Body of pancreas (tissue), 4 donors: ENCODE results near the gene SPDYE2. TPM values are rescaled to one million over a fixed set of nuclear protein-coding genes. Genes with fewer than 3 reads are reported as not detected.
A peak's percentile ranks its signal among the peaks of the same experiment; 100 is the strongest.
"Not testable (repeated sequence)": the region's sequence is repeated elsewhere in the genome, so short reads cannot be mapped to it uniquely, and the experiment has no call there.

Experiments used
- ATAC-seq: fragments of 150-250 bp; one replicate; pipeline ENCODE4 v1.9.1; 2016
- DNase-seq, 4 donors: peaks; one replicate each; pipeline ENCODE4 v3.0.0-alpha.2; 2019
- H3K27ac ChIP-seq, 4 donors: fragments of 200-600 bp; sonication (generic); 1 replicate in 3 of 4; 2 replicates in 1 of 4; pipeline versions ENCODE4 v1.5.1 to v1.6.1; 2016 to 2019; ENCODE audit warnings: mild to moderate bottlenecking in 1 of 4, mixed read lengths in 1 of 4, moderate library complexity in 1 of 4
- H3K27me3 ChIP-seq, 2 donors: fragments of 200-600 bp; sonication (generic); one replicate each; pipeline ENCODE4 v1.6.0; 2016; ENCODE audit warnings: mild to moderate bottlenecking in 1 of 2
- H3K36me3 ChIP-seq, 2 donors: fragments of 200-600 bp; sonication (generic); replicated peaks in 1 of 2; 2 replicates each; pipeline ENCODE4 v1.5.1; 2016; ENCODE audit warnings: low read depth in 2 of 2; ENCODE audit not compliant: insufficient read depth in 1 of 2
- H3K4me1 ChIP-seq: fragments of 200-600 bp; sonication (generic); one replicate; pipeline ENCODE4 v1.6.0; 2016
- H3K4me3 ChIP-seq, 2 donors: fragments of 200-600 bp; sonication (generic); 1 replicate in 1 of 2; 2 replicates in 1 of 2; pipeline ENCODE4 v1.5.1; 2016 to 2019
- H3K9me3 ChIP-seq, 3 donors: fragments of 200-600 bp; sonication (generic); 1 replicate in 2 of 3; 2 replicates in 1 of 3; pipeline ENCODE4 v1.5.1; 2016
- WGBS, 2 donors: methylation state at CpG; one replicate each; pipeline ENCODE4 v1.1.5; 2017; 5-methylcytosine and 5-hydroxymethylcytosine counted together
- intact Hi-C: fragments of 100-400 bp; cut with DNase I; formaldehyde crosslinking; loops from one replicate; pipeline ENCODE4 v1.15.1; 2023
- total RNA-seq, 2 donors: library from RNA; depleted of rRNA; stranded (reverse); fragments of >200 nt; gene quantifications; one replicate each; pipeline ENCODE4 v1.1.0, GENCODE V29; 2016

SPDYE2 gene, protein sequence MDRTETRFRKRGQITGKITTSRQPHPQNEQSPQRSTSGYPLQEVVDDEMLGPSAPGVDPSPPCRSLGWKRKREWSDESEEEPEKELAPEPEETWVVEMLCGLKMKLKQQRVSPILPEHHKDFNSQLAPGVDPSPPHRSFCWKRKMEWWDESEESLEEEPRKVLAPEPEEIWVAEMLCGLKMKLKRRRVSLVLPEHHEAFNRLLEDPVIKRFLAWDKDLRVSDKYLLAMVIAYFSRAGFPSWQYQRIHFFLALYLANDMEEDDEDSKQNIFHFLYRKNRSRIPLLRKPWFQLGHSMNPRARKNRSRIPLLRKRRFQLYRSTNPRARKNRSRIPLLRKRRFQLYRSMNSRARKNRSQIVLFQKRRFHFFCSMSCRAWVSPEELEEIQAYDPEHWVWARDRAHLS
- not detected for total RNA-seq

- no CpG with 5 or more reads among the region's 6 CpGs for WGBS, 2 donors
- H3K9me3 ChIP-seq, H3K4me3 ChIP-seq, ATAC-seq, H3K4me1 ChIP-seq, intact Hi-C loops, H3K36me3 ChIP-seq, H3K27ac ChIP-seq, DNase-seq, H3K27me3 ChIP-seq: not testable (repeated sequence)
Measured at GRCh38 chr7:102550808-102551422, at the start of gene SPDYE2. Gene SPDYE2 (plus strand): TSS chr7:102551226. CDS start chr7:102553256, 2,030 bp downstream.

DNA sequence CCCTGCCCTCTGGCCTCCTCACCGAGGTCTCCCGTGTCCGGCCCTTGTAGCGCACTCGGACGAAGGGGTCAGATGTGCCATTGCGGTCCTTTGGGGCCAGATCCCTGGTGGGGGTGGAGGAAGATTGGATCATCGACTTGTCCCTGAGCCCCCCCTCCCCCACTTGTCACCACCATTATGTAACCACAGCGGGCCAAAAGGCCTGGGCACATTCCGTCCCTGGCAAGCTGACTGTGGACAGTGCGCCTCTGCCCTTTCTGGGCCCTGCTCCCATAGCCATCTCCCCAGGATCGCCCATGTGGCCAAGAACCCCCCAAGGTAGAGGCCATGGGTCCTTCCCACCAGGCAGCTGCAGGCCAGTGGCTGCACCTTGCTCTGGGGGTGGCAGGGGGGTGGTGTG lies 47.9 kb upstream of the SPDYE2 start:
- no CpG with 5 or more reads among the region's 12 CpGs for WGBS, 2 donors
- not testable (repeated sequence) for ATAC-seq

DNA sequence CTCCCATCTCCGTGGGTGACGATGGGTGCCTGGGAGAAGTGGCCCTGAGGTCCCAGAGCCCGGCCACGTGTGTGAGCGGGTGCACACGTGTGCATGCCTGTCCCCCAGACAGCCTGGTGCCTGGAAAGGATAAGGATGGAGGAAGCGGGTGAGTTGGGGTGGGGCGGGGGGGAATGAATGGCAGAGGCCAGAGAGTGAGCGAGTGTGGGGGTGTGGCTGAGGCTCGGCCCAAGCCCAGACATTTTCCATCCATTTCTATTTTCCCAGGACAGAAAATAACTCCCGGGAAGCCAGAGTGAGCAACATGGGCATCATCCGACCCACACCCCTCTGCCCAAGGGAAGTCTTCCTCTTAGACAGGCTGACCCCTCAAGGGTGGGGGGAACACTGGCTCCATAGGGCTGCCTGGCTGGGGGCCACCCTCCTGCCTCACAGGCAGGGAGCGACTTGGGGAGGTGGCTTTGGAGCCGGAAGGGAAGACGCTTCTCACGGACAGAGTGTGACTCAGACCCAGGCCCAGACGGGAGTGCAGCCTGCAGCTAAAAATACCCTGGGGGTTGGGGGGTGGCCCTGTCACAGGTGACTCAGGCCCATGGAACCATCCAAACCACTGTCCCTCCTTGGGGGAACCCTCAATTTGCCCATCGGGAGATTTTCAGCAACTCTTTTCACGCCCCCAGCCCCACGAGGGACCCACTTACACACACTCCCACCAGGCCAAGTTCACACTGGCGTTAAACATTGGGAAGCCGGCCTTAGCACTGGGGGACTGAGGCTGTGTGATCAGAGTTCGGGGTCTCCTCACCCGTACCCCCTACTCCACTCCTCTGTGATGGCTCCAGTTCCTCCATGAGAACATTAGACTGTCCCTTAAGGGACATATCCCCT lies 45.5 kb upstream of the SPDYE2 start:
- DNase-seq: peak in 1 of 4 donors; percentile 3
- intact Hi-C loops: not testable (repeated sequence)

More for the DNA sequence above, 47.9 kb upstream of the SPDYE2 start:
- H3K4me1 ChIP-seq, H3K27me3 ChIP-seq, H3K27ac ChIP-seq, H3K4me3 ChIP-seq, H3K9me3 ChIP-seq, intact Hi-C loops, DNase-seq, H3K36me3 ChIP-seq: not testable (repeated sequence)

GRCh38 chr7:102507410-102508088 lies 43.5 kb upstream of the SPDYE2 start:
- H3K4me3 ChIP-seq, H3K9me3 ChIP-seq, intact Hi-C loops, ATAC-seq, H3K27me3 ChIP-seq, H3K27ac ChIP-seq, H3K36me3 ChIP-seq, H3K4me1 ChIP-seq: not testable (repeated sequence)
- peak in 2 of 4 donors; percentile 2 to 3 for DNase-seq
- WGBS, 2 donors: 70% methylated on average over 2 of the region's 8 CpGs; no CpG with 5 or more reads in 1 of the 2 donors

More for the DNA sequence above, 45.5 kb upstream of the SPDYE2 start:
- not testable (repeated sequence) for H3K4me1 ChIP-seq, H3K9me3 ChIP-seq, H3K36me3 ChIP-seq, H3K27me3 ChIP-seq, H3K27ac ChIP-seq, H3K4me3 ChIP-seq
- whole genome bisulfite sequencing, 2 donors: 81% methylated on average over 5 of the region's 24 CpGs; no CpG with 5 or more reads in 1 of the 2 donors
- ATAC-seq: peak; percentile 16

DNA sequence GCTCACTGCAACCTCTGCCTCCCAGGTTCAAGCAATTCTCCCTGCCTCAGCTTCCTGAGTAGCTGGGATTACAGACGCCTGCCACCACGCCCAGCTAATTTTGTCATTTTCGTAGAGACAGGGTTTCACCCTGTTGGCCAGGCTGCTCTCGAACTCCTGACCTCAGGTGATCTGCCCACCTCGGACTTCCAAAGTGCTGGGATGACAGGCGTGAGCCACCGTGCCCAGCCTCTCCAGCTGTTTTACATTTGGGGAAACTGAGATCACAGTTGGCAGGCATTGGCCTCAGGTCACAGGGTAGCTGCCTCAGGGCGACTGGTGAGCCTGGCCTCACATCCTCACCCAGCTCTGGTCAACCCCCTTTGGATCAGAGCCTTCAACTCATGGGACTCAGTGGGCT lies 40.5 kb upstream of the SPDYE2 start:
- WGBS, 2 donors: 70% methylated on average over 7 of the region's 8 CpGs; no CpG with 5 or more reads in 1 of the 2 donors
- not testable (repeated sequence) for DNase-seq

DNA sequence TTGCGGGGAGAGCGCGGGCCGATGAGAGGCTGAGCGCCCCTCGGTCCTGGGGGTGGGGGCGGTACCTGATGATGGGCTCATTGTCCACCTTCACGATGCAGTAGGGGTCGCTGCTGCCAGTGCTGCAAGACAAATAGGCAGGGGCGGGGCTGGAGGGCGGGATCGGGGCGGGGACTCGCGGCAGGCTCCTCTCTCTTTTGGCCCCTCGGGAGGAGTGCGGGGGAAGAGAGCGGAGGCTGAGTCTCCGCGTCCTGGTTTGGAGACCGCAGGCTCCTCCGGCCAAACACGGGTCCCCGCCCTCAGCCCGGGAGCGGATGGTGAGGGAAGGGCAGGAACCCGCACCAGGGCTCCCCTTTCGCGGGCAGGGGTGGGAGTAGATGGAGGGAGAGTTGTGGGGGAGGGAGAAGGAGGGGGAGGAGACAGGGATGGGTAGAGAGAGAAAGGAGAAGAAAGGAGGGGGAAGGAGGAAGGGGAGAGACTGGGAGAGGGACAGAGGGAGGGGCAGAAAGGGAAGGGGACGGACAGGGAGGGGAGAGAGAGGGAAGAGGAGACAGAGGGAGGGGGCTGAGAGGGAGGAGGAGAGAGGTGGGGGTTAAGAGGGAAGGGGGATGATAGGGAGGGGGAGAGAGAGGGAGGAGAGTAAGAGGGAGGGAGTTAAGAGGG lies 39.0 kb upstream of the SPDYE2 start:
- H3K27me3 ChIP-seq, H3K27ac ChIP-seq, H3K4me3 ChIP-seq, intact Hi-C loops, H3K36me3 ChIP-seq, H3K9me3 ChIP-seq, H3K4me1 ChIP-seq, DNase-seq: not testable (repeated sequence)
- WGBS, 2 donors: no CpG with 5 or more reads among the region's 30 CpGs
- ATAC-seq: peak; percentile 54

More for the DNA sequence above, 40.5 kb upstream of the SPDYE2 start:
- H3K27ac ChIP-seq, ATAC-seq, H3K4me3 ChIP-seq, H3K27me3 ChIP-seq, H3K4me1 ChIP-seq, intact Hi-C loops, H3K9me3 ChIP-seq, H3K36me3 ChIP-seq: not testable (repeated sequence)

DNA sequence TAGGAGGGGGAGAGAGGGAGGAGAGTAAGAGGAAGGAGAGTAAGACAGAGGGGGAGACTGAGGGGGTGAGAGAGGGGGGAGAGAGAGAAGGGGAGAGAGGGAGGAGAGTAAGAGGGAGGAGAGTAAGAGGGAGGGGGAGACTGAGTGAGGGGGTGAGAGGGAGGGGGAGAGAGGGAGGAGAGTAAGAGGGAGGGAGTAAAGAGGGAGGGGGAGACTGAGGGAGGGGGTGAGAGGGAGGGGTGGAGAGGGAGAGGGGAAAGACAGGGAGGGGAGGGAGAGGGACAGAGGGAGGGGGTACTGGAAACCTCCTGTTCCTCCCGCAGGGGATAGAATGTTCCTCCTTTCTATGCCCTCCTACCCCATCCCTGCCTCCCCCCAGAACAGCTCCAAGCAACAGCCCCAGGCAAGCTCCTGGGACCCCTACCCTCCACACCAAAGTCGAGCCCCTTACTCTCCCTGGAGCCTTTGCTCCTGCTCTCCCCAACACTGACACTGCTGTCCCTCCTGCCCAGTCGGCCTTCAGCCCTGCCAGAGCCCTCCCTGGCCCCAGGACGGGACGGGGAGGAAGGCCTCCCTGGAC lies 38.3 kb upstream of the SPDYE2 start:
- DNase-seq: peak in 3 of 4 donors; percentile 6 to 12 (median 11)
- ATAC-seq, intact Hi-C loops, H3K4me1 ChIP-seq, H3K9me3 ChIP-seq, H3K27me3 ChIP-seq, H3K36me3 ChIP-seq, H3K4me3 ChIP-seq: not testable (repeated sequence)
- WGBS, 2 donors: 5 to 14% methylated on average over 2 to 4 of the region's 5 CpGs
- H3K27ac ChIP-seq: peak overlapping the region in 1 of 4 donors; percentile 37

- H3K36me3 ChIP-seq, H3K27ac ChIP-seq, H3K4me1 ChIP-seq, H3K4me3 ChIP-seq, ATAC-seq, H3K27me3 ChIP-seq, intact Hi-C loops, H3K9me3 ChIP-seq: not testable (repeated sequence)
- peak in 1 of 4 donors; percentile 2 for DNase-seq
- 83% methylated on average over 2 of the region's 15 CpGs; no CpG with 5 or more reads in 1 of the 2 donors for WGBS, 2 donors
Measured at GRCh38 chr7:102514881-102515721, 35.9 kb upstream of the SPDYE2 start.

DNA sequence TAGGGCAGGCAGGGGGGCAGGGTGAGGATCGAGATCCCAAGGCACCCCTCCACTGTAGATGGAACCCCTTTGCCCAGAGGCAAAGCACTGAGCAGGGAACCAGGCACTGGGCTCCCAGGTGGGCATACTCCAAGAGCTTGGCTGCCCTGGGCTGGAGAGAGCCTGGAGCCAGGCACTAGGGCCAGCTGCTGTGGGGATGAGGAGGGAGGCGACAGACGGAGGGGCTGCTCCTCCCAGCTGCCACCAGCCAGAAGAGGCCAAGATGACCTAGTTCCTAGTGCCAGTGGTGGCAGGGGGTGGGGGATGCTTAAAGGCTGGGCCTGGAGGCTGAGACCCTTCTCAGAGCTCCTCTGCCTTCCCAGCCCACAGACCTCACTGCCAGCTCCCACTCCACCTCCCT lies 35.1 kb upstream of the SPDYE2 start:
- H3K27me3 ChIP-seq, H3K9me3 ChIP-seq, H3K4me3 ChIP-seq, H3K4me1 ChIP-seq, H3K27ac ChIP-seq, DNase-seq, H3K36me3 ChIP-seq, ATAC-seq, intact Hi-C loops: not testable (repeated sequence)
- no CpG with 5 or more reads among the region's 3 CpGs for WGBS, 2 donors

DNA sequence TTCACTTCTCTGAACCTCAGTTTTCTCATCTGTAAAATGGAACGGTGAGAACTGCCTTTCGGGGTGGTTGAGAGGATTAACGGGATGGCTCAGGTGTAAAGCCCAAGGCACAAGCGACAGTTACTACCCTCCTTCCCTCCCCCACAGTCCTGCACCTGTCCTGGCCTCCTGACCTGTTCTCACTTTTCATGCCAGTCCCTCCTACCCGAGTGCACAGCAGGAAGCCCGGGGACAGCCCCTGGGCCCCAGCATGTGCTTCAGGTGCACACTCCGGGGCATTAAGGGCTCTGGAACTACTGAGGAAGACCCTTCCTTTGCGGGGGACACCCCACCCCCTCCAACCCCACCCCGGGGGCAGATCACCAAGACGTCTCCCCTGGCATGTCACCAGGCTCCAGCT lies 34.1 kb upstream of the SPDYE2 start:
- H3K4me3 ChIP-seq, H3K9me3 ChIP-seq, H3K4me1 ChIP-seq, DNase-seq, intact Hi-C loops, H3K27ac ChIP-seq, H3K27me3 ChIP-seq, H3K36me3 ChIP-seq, ATAC-seq: not testable (repeated sequence)
- WGBS, 2 donors: no CpG with 5 or more reads among the region's 10 CpGs
